AG10803 (cell line): ENCODE results near the gene CBR3.

Source experiments
- DNase-seq: peaks from one replicate; pipeline ENCODE4 v3.0.0; 2010; ENCODE audit warnings: low read depth
- H3K4me3 ChIP-seq: 2 replicates; pipeline ENCODE4 v1.5.1; 2011; ENCODE audit warnings: mild to moderate bottlenecking, low read length, control low read depth
- TF ChIP-seq, protein P1 (sequence below): conservative IDR thresholded peaks from 2 replicates; pipeline ENCODE4 v1.5.1; 2011; ENCODE audit warnings: mild to moderate bottlenecking, low read length, control low read depth, inconsistent platforms

Gene CBR3

GRCh38 chr21:36195613-36196012 lies 60.7 kb downstream of the CBR3 start:
- no peak for DNase-seq
- no peak overlapping the region for H3K4me3 ChIP-seq
- TF ChIP-seq, protein P1, sequence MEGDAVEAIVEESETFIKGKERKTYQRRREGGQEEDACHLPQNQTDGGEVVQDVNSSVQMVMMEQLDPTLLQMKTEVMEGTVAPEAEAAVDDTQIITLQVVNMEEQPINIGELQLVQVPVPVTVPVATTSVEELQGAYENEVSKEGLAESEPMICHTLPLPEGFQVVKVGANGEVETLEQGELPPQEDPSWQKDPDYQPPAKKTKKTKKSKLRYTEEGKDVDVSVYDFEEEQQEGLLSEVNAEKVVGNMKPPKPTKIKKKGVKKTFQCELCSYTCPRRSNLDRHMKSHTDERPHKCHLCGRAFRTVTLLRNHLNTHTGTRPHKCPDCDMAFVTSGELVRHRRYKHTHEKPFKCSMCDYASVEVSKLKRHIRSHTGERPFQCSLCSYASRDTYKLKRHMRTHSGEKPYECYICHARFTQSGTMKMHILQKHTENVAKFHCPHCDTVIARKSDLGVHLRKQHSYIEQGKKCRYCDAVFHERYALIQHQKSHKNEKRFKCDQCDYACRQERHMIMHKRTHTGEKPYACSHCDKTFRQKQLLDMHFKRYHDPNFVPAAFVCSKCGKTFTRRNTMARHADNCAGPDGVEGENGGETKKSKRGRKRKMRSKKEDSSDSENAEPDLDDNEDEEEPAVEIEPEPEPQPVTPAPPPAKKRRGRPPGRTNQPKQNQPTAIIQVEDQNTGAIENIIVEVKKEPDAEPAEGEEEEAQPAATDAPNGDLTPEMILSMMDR: no peak
